ENCODE measurements around the gene HECW1.

HECW1 gene

GRCh38 chr7:43198599-43199090 lies 86.2 kb downstream of the HECW1 start:
- TF ChIP-seq TAF1 (IDR thresholded peaks at IDR 0.05; ENCODE audit: low read depth) (no peak), RAD21 (IDR thresholded peaks at IDR 0.05; ENCODE audit: low read depth) (no peak), NFIC (IDR thresholded peaks at IDR 0.05) (no peak), REST (IDR thresholded peaks at IDR 0.05; ENCODE audit: low read depth) (no peak), CEBPB (IDR thresholded peaks at IDR 0.05) (no peak), ZBTB7A (IDR thresholded peaks at IDR 0.05; ENCODE audit: low read depth) (no peak), EGR1 (IDR thresholded peaks at IDR 0.05) (no peak), TEAD4 (IDR thresholded peaks at IDR 0.05) (no peak), TCF12 (IDR thresholded peaks at IDR 0.05; ENCODE audit: low read depth) (no peak), FOXM1 (IDR thresholded peaks at IDR 0.05; ENCODE audit: borderline replicate concordance, low read depth) (no peak), CREB1 (IDR thresholded peaks at IDR 0.05; ENCODE audit: low read depth) (no peak), MAX (IDR thresholded peaks at IDR 0.05) (no peak)
- TF ChIP-seq, protein P1, sequence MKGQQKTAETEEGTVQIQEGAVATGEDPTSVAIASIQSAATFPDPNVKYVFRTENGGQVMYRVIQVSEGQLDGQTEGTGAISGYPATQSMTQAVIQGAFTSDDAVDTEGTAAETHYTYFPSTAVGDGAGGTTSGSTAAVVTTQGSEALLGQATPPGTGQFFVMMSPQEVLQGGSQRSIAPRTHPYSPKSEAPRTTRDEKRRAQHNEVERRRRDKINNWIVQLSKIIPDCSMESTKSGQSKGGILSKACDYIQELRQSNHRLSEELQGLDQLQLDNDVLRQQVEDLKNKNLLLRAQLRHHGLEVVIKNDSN (IDR thresholded peaks at IDR 0.05) = no peak

- TF ChIP-seq MAX (IDR thresholded peaks at IDR 0.05) = no peak
- no peak for TF ChIP-seq TCF12 (IDR thresholded peaks at IDR 0.05; ENCODE audit: low read depth)
- no peak for TF ChIP-seq FOXM1 (IDR thresholded peaks at IDR 0.05; ENCODE audit: borderline replicate concordance, low read depth)
- TF ChIP-seq YY1 (IDR thresholded peaks at IDR 0.05; ENCODE audit: low read depth) = no peak
These were observed 87.1 kb downstream of the HECW1 start for GRCh38 chr7:43199371-43200160.

- TF ChIP-seq TCF12 (IDR thresholded peaks at IDR 0.05; ENCODE audit: low read depth) (no peak), MAX (IDR thresholded peaks at IDR 0.05) (no peak), CREB1 (IDR thresholded peaks at IDR 0.05; ENCODE audit: low read depth) (no peak), TEAD4 (IDR thresholded peaks at IDR 0.05) (no peak), EGR1 (IDR thresholded peaks at IDR 0.05) (no peak), YY1 (IDR thresholded peaks at IDR 0.05; ENCODE audit: low read depth) (no peak), EP300 (IDR thresholded peaks at IDR 0.05; ENCODE audit: borderline replicate concordance) (no peak), NFIC (IDR thresholded peaks at IDR 0.05) (no peak), FOXM1 (IDR thresholded peaks at IDR 0.05; ENCODE audit: borderline replicate concordance, low read depth) (no peak), ZBTB7A (IDR thresholded peaks at IDR 0.05; ENCODE audit: low read depth) (no peak), TAF1 (IDR thresholded peaks at IDR 0.05; ENCODE audit: low read depth) (no peak), RAD21 (IDR thresholded peaks at IDR 0.05; ENCODE audit: low read depth) (no peak), CEBPB (IDR thresholded peaks at IDR 0.05) (no peak), REST (IDR thresholded peaks at IDR 0.05; ENCODE audit: low read depth) (no peak)
- TF ChIP-seq, protein P1 (IDR thresholded peaks at IDR 0.05) = no peak
These were observed 89.5 kb downstream of the HECW1 start for GRCh38 chr7:43201912-43202311.

- TF ChIP-seq REST (IDR thresholded peaks at IDR 0.05; ENCODE audit: low read depth) (no peak), TEAD4 (IDR thresholded peaks at IDR 0.05) (no peak), RAD21 (IDR thresholded peaks at IDR 0.05; ENCODE audit: low read depth) (no peak), EGR1 (IDR thresholded peaks at IDR 0.05) (no peak), CEBPB (IDR thresholded peaks at IDR 0.05) (no peak), EP300 (IDR thresholded peaks at IDR 0.05; ENCODE audit: borderline replicate concordance) (no peak), MAX (IDR thresholded peaks at IDR 0.05) (no peak), ZBTB7A (IDR thresholded peaks at IDR 0.05; ENCODE audit: low read depth) (no peak), NFIC (IDR thresholded peaks at IDR 0.05) (no peak), YY1 (IDR thresholded peaks at IDR 0.05; ENCODE audit: low read depth) (no peak), CREB1 (IDR thresholded peaks at IDR 0.05; ENCODE audit: low read depth) (no peak)
- TF ChIP-seq, protein P1 (IDR thresholded peaks at IDR 0.05) = no peak
These were observed 91.6 kb downstream of the HECW1 start for GRCh38 chr7:43204081-43204480.
